Ishikawa (cell line): ENCODE data around the gene KDM3A.

Source experiments
- MAX ChIP-seq: IDR thresholded peaks from 2 replicates; pipeline ENCODE4 v1.6.1; 2012
- RAD21 ChIP-seq: IDR thresholded peaks from 2 replicates; pipeline ENCODE4 v1.6.1; 2012; ENCODE audit warnings: low read depth
- REST ChIP-seq: IDR thresholded peaks from 2 replicates; pipeline ENCODE4 v1.6.1; 2012; ENCODE audit warnings: low read depth, mild to moderate bottlenecking
- TAF1 ChIP-seq: IDR thresholded peaks from 2 replicates; pipeline ENCODE4 v1.6.1; 2012; ENCODE audit warnings: low read depth, mild to moderate bottlenecking

DNA sequence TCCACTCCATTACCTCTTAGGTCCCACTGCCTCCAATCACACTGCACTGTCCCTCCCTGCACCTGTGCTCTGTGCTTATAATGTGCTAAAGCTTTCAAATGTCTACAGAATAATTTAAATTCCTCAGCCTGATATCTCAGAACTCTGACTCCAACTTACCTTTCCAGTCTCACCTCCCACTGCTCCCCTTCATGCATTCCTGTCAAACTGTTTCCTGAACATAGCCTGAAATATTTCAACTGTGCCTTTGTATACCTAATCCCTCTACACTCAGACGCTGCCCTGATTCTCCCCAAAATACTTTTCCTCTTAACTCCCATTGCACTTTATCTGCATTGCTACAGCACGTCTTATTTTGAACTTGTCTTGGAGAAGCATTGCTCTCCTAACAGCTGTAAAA lies 81.5 kb downstream of the KDM3A start:
- no peak for TF ChIP-seq RAD21
- no peak for TF ChIP-seq TAF1
- TF ChIP-seq MAX = no peak
- no peak for TF ChIP-seq REST
